OCI-LY1 (cell line): ENCODE results near the gene CCR3.

ENCODE experiments used
- H2AFZ ChIP-seq: fragments of 200-600 bp; sonication (generic), shearing (Covaris generic); 2 replicates; pipeline ENCODE4 v1.6.0; 2014; ENCODE audit warnings: antibody characterized with exemption, mild to moderate bottlenecking, low read length
- H3F3A ChIP-seq: fragments of 200-600 bp; sonication (generic), shearing (Covaris generic); 2 replicates; pipeline ENCODE4 v1.6.0; 2014; ENCODE audit warnings: mild to moderate bottlenecking, antibody characterized with exemption, low read length, moderate library complexity; ENCODE audit not compliant: insufficient read depth
- H3K27ac ChIP-seq: fragments of 200-600 bp; sonication (generic); 2 replicates; pipeline ENCODE4 v1.5.1; 2014; ENCODE audit warnings: low read length, mixed run types, mild to moderate bottlenecking, low read depth; ENCODE audit not compliant: poor library complexity, severe bottlenecking
- H3K27me3 ChIP-seq: fragments of 200-600 bp; sonication (generic); 2 replicates; pipeline ENCODE4 v1.6.0; 2014; ENCODE audit warnings: antibody characterized with exemption, mild to moderate bottlenecking, low read length, moderate library complexity; ENCODE audit not compliant: insufficient read depth
- H3K36me3 ChIP-seq: fragments of 200-600 bp; sonication (generic); 2 replicates; pipeline ENCODE4 v1.6.1; 2014; ENCODE audit warnings: mild to moderate bottlenecking, antibody characterized with exemption, low read length, moderate library complexity, mixed read lengths; ENCODE audit not compliant: insufficient read depth
- H3K4me1 ChIP-seq: fragments of 200-600 bp; sonication (generic); 2 replicates; pipeline ENCODE4 v1.5.1; 2014; ENCODE audit warnings: mild to moderate bottlenecking, low read length, moderate library complexity; ENCODE audit not compliant: insufficient read depth, severe bottlenecking
- H3K4me2 ChIP-seq: fragments of 200-600 bp; sonication (generic), shearing (Covaris generic); 2 replicates; pipeline ENCODE4 v1.6.1; 2014; ENCODE audit warnings: low read length
- H3K4me3 ChIP-seq: fragments of 200-600 bp; sonication (generic); 2 replicates; pipeline ENCODE4 v1.5.1; 2014; ENCODE audit warnings: low read length, low read depth, mild to moderate bottlenecking, mixed read lengths; ENCODE audit not compliant: poor library complexity, severe bottlenecking
- H3K79me2 ChIP-seq: fragments of 200-600 bp; shearing (Covaris generic); 2 replicates; pipeline ENCODE4 v1.6.1; 2016; ENCODE audit warnings: mixed run types, low read length, mixed read lengths; ENCODE audit not compliant: insufficient read depth
- H3K9ac ChIP-seq: fragments of 200-600 bp; sonication (generic), shearing (Covaris generic); 2 replicates; pipeline ENCODE4 v1.6.1; 2014; ENCODE audit warnings: mild to moderate bottlenecking, low read length, mixed read lengths
- H3K9me2 ChIP-seq: fragments of 200-600 bp; sonication (generic), shearing (Covaris generic); 2 replicates; pipeline ENCODE4 v1.6.1; 2014; ENCODE audit warnings: low read depth, mild to moderate bottlenecking, low read length, mixed read lengths
- H3K9me3 ChIP-seq: fragments of 200-600 bp; shearing (Covaris generic); 2 replicates; pipeline ENCODE4 v1.6.1; 2014; ENCODE audit warnings: low read length, mixed read lengths
- H4K20me1 ChIP-seq: fragments of 200-600 bp; sonication (generic), shearing (Covaris generic); 2 replicates; pipeline ENCODE4 v1.6.0; 2016; ENCODE audit warnings: mild to moderate bottlenecking, low read length; ENCODE audit not compliant: insufficient read depth
- CTCF ChIP-seq: fragments of 200-600 bp; sonication (generic), shearing (Covaris generic); IDR thresholded peaks from 2 replicates; pipeline ENCODE4 v1.5.1; 2017; ENCODE audit warnings: mild to moderate bottlenecking, antibody characterized with exemption, low read length, moderate library complexity, mixed read lengths
- EZH2 ChIP-seq: fragments of 200-600 bp; sonication (generic), shearing (Covaris generic); IDR thresholded peaks from 2 replicates; pipeline ENCODE4 v1.8.0; 2017; ENCODE audit warnings: borderline replicate concordance, mixed run types, mild to moderate bottlenecking, antibody characterized with exemption, low read length, moderate library complexity, mixed read lengths

The CCR3 gene

GRCh38 chr3:46297658-46298423, 55.6 kb downstream of the CCR3 start:
- TF ChIP-seq EZH2: no peak
- no peak for TF ChIP-seq CTCF
- H3K9ac ChIP-seq: no peak overlapping the region
- no peaks in the 10 kb centered on the region for H3K27me3 ChIP-seq
- no peaks in the 10 kb centered on the region for H3K36me3 ChIP-seq
- H3K79me2 ChIP-seq: no peaks in the 10 kb centered on the region
- no peaks in the 10 kb centered on the region for H4K20me1 ChIP-seq
- H3K4me1 ChIP-seq: no peaks in the 10 kb centered on the region
- no peak overlapping the region for H2AFZ ChIP-seq
- no peaks in the 10 kb centered on the region for H3F3A ChIP-seq
- H3K9me2 ChIP-seq: no peaks in the 10 kb centered on the region
- no peak overlapping the region for H3K27ac ChIP-seq
- H3K4me2 ChIP-seq: no peak overlapping the region
- no peak overlapping the region for H3K4me3 ChIP-seq
- H3K9me3 ChIP-seq: no peaks in the 10 kb centered on the region

- no peaks in the 10 kb centered on the region for H4K20me1 ChIP-seq
- no peak overlapping the region for H3K9ac ChIP-seq
- H3K4me2 ChIP-seq: no peak overlapping the region
- TF ChIP-seq CTCF (no peak), EZH2 (no peak)
- no peaks in the 10 kb centered on the region for H3F3A ChIP-seq
- H3K4me3 ChIP-seq: no peak overlapping the region
- no peaks in the 10 kb centered on the region for H3K4me1 ChIP-seq
- H3K27me3 ChIP-seq: no peaks in the 10 kb centered on the region
- no peaks in the 10 kb centered on the region for H3K79me2 ChIP-seq
- H3K36me3 ChIP-seq: no peaks in the 10 kb centered on the region
- no peak overlapping the region for H3K27ac ChIP-seq
- H2AFZ ChIP-seq: no peak overlapping the region
- no peaks in the 10 kb centered on the region for H3K9me3 ChIP-seq
- no peaks in the 10 kb centered on the region for H3K9me2 ChIP-seq
These were observed 56.8 kb downstream of the CCR3 start for GRCh38 chr3:46298871-46299607.

GRCh38 chr3:46299608-46300460, 57.6 kb downstream of the CCR3 start:
- Histone ChIP-seq H3K27me3 (no peaks in the 10 kb centered on the region), H3K79me2 (no peaks in the 10 kb centered on the region), H3K4me2 (no peak overlapping the region)

More at GRCh38 chr3:46299608-46300460, 57.6 kb downstream of the CCR3 start:
- Histone ChIP-seq H3K4me1 (no peaks in the 10 kb centered on the region), H3K4me3 (no peak overlapping the region), H4K20me1 (no peaks in the 10 kb centered on the region), H3K9me3 (no peaks in the 10 kb centered on the region), H3K27ac (no peak overlapping the region), H2AFZ (no peak overlapping the region), H3F3A (no peaks in the 10 kb centered on the region), H3K9me2 (no peaks in the 10 kb centered on the region), H3K36me3 (no peaks in the 10 kb centered on the region), H3K9ac (no peak overlapping the region)
- TF ChIP-seq CTCF (no peak), EZH2 (no peak)
